Measurements from ENCODE around the gene PAK1.

- TF ChIP-seq CTCF (IDR thresholded peaks at IDR 0.05 in 2 of 3, conservative IDR thresholded peaks at IDR 0.05 in 1 of 3; ENCODE audit: insufficient read depth in 2 of 3, low read depth in 1 of 3, low read length in 3 of 3) (no peak), EZH2 (IDR thresholded peaks at IDR 0.05; ENCODE audit: borderline replicate concordance, low read depth, low read length) (no peak), ZBTB33 (CRISPR knock-in tag; IDR thresholded peaks at IDR 0.05) (no peak), DPF2 (IDR thresholded peaks at IDR 0.05) (no peak), MAX (CRISPR knock-in tag; IDR thresholded peaks at IDR 0.05) (no peak), ZNF696 (CRISPR knock-in tag; conservative IDR thresholded peaks at IDR 0.05) (no peak), BACH1 (tag; IDR thresholded peaks at IDR 0.05) (no peak)
Measured at GRCh38 chr11:77287136-77287535, 186.8 kb downstream of the PAK1 start.
